Measurements from ENCODE around the gene IGSF21. TPM values are rescaled to one million over a fixed set of nuclear protein-coding genes. Genes with fewer than 3 reads are reported as not detected.

IGSF21 gene
- polyA plus RNA-seq, 1 of the 3 experiments (the other 2 are of a cell fraction) = not detected

DNA sequence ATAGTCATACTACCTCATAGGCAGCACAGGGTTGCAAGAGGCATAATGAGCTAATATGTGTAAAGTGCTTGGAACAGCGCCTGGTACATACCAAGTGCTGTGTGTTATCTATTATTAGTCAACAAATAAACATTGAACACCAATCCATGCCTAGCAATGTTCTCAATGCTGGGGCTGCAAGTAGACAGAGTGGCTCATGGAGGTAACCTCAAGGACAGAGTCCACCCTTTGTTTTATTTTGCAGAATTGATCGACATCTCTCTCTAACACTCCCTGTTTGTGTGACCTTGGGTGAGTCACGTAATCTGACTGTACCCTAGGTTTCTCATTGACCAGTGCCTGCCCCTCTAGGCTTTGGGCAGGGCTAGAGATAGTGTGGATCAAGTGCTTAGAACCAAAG lies 209.2 kb downstream of the IGSF21 start (continued):
- TF ChIP-seq, protein P1, sequence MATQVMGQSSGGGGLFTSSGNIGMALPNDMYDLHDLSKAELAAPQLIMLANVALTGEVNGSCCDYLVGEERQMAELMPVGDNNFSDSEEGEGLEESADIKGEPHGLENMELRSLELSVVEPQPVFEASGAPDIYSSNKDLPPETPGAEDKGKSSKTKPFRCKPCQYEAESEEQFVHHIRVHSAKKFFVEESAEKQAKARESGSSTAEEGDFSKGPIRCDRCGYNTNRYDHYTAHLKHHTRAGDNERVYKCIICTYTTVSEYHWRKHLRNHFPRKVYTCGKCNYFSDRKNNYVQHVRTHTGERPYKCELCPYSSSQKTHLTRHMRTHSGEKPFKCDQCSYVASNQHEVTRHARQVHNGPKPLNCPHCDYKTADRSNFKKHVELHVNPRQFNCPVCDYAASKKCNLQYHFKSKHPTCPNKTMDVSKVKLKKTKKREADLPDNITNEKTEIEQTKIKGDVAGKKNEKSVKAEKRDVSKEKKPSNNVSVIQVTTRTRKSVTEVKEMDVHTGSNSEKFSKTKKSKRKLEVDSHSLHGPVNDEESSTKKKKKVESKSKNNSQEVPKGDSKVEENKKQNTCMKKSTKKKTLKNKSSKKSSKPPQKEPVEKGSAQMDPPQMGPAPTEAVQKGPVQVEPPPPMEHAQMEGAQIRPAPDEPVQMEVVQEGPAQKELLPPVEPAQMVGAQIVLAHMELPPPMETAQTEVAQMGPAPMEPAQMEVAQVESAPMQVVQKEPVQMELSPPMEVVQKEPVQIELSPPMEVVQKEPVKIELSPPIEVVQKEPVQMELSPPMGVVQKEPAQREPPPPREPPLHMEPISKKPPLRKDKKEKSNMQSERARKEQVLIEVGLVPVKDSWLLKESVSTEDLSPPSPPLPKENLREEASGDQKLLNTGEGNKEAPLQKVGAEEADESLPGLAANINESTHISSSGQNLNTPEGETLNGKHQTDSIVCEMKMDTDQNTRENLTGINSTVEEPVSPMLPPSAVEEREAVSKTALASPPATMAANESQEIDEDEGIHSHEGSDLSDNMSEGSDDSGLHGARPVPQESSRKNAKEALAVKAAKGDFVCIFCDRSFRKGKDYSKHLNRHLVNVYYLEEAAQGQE (IDR thresholded peaks at IDR 0.05; ENCODE audit: low read depth, low read length) = no peak
- TF ChIP-seq GATA2 (CRISPR knock-in tag; IDR thresholded peaks at IDR 0.05) (no peak), SIN3A (IDR thresholded peaks at IDR 0.05; ENCODE audit: borderline replicate concordance, low read depth, low read length) (no peak), EP300 (IDR thresholded peaks at IDR 0.05; ENCODE audit: borderline replicate concordance in 1 of 2, low read depth in 1 of 2, low read length in 1 of 2) (no peak), SMC3 (IDR thresholded peaks at IDR 0.05; ENCODE audit: low read depth, low read length) (no peak), FOXM1 (IDR thresholded peaks at IDR 0.05; ENCODE audit: low read depth) (no peak)

- ChIA-PET POLR2A (no interaction called here), CTCF (interaction anchor here (0.7 to 4.3 kb wide), 7 partner anchors 10 to 256 kb away, joined by 3 to 23 read pairs (median 4); no protein-coding TSS in a partner anchor)
- Histone ChIP-seq H3K27ac (ENCODE audit: low read depth in 2 of 2, low read length in 1 of 2) (no peak overlapping the region), H3K9me3 (no peaks in the 10 kb centered on the region), H3K4me1 (ENCODE audit: control insufficient read depth in 1 of 2, insufficient read depth in 2 of 2, low read depth in 1 of 2, low read length in 1 of 2) (peaks cover 0 to 11% of the 10 kb centered on the region in 2 experiments; a peak in 1 of 4 replicates), H3K4me2 (no peak overlapping the region), H3K36me3 (replicated peaks in 1 of 2; ENCODE audit: control insufficient read depth in 1 of 2, insufficient read depth in 2 of 2, low read length in 1 of 2) (no peaks in the 10 kb centered on the region), H3K79me2 (ENCODE audit: insufficient read depth) (no peaks in the 10 kb centered on the region), H3K27me3 (ENCODE audit: insufficient read depth) (no peaks in the 10 kb centered on the region), H3K4me3 (ENCODE audit: low read depth in 2 of 2, low read length in 1 of 2) (no peak overlapping the region), H2AFZ (ENCODE audit: low read depth) (no peak overlapping the region), H3K9ac (no peak overlapping the region), H4K20me1 (ENCODE audit: insufficient read depth) (no peaks in the 10 kb centered on the region), H3F3A (replicated peaks; ENCODE audit: insufficient read depth) (no peaks in the 10 kb centered on the region), H3K9me2 (no peaks in the 10 kb centered on the region)
- TF ChIP-seq MEF2A (IDR thresholded peaks at IDR 0.05; ENCODE audit: borderline replicate concordance, low read depth) (no peak), YY1 (IDR thresholded peaks at IDR 0.05; ENCODE audit: low read depth) (no peak)
- DNase-seq = no peak
These were observed 211.5 kb downstream of the IGSF21 start for GRCh38 chr1:18319099-18319498.

DNA sequence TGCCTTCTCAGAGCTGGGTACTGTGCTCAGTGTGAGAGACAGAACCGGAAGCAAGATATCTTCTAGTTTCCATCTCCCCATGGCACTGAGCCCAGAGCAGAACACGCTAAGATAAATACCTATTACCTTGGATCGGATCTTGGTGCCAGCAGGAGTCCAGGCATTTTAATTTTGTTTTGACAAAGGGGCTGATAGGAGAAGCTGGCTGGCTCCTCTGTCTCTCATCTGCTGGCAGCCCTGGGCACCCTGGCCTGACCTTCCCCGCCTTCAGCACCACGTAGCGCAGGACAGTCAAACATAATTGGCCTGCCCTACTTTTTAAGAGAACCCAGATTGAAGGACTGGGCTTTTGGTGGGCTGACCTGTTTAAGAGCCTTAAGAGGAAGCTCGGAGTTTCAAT lies 212.5 kb downstream of the IGSF21 start:
- H2AFZ ChIP-seq (ENCODE audit: low read depth) = no peak overlapping the region
- peaks cover 0 to 11% of the 10 kb centered on the region in 2 experiments; a peak in 1 of 4 replicates for H3K4me1 ChIP-seq (ENCODE audit: control insufficient read depth in 1 of 2, insufficient read depth in 2 of 2, low read depth in 1 of 2, low read length in 1 of 2)
- no peaks in the 10 kb centered on the region for H3K9me3 ChIP-seq
- H3K9ac ChIP-seq = no peak overlapping the region
- H3K79me2 ChIP-seq (ENCODE audit: insufficient read depth) = no peaks in the 10 kb centered on the region
- H3K27ac ChIP-seq (ENCODE audit: low read depth in 2 of 2, low read length in 1 of 2) = no peak overlapping the region
- no peaks in the 10 kb centered on the region for H4K20me1 ChIP-seq (ENCODE audit: insufficient read depth)
- 24% methylated on average over 6 of the region's 7 CpGs for WGBS (ENCODE audit: low lambda C conversion rate)
- ChIA-PET CTCF (interaction anchor here (0.7 to 4.3 kb wide), 10 partner anchors 8 to 261 kb away, joined by 3 to 23 read pairs (median 4); no protein-coding TSS in a partner anchor), POLR2A (no interaction called here)
- peak; percentile 66 for DNase-seq
- TF ChIP-seq GATA2 (CRISPR knock-in tag; IDR thresholded peaks at IDR 0.05) (0 out of 2 replicates have a peak, but pooled peaks have one; percentile 41), RCOR1 (IDR thresholded peaks at IDR 0.05; ENCODE audit: low read length) (peak; percentile 90), ZBTB33 (IDR thresholded peaks at IDR 0.05; ENCODE audit: borderline replicate concordance, low read depth) (no peak), NFIC (IDR thresholded peaks at IDR 0.05; ENCODE audit: borderline replicate concordance) (0 out of 2 replicates have a peak, but pooled peaks have one; percentile 11)
- TF ChIP-seq, protein P2, sequence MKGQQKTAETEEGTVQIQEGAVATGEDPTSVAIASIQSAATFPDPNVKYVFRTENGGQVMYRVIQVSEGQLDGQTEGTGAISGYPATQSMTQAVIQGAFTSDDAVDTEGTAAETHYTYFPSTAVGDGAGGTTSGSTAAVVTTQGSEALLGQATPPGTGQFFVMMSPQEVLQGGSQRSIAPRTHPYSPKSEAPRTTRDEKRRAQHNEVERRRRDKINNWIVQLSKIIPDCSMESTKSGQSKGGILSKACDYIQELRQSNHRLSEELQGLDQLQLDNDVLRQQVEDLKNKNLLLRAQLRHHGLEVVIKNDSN (IDR thresholded peaks at IDR 0.05; ENCODE audit: borderline replicate concordance, low read depth) = no peak
- H3K27me3 ChIP-seq (ENCODE audit: insufficient read depth) = no peaks in the 10 kb centered on the region
- no peaks in the 10 kb centered on the region for H3F3A ChIP-seq (replicated peaks; ENCODE audit: insufficient read depth)
- H3K9me2 ChIP-seq = no peaks in the 10 kb centered on the region
- H3K4me3 ChIP-seq (ENCODE audit: low read depth in 2 of 2, low read length in 1 of 2) = no peak overlapping the region
- no peaks in the 10 kb centered on the region for H3K36me3 ChIP-seq (replicated peaks in 1 of 2; ENCODE audit: control insufficient read depth in 1 of 2, insufficient read depth in 2 of 2, low read length in 1 of 2)
- no peak overlapping the region for H3K4me2 ChIP-seq
